Inflammatory macrophage treated with lipopolysaccharide for 1 hour (primary cell): ENCODE results near the gene LRRN2.
A peak's percentile ranks its signal among the peaks of the same experiment; 100 is the strongest.
"Not testable (repeated sequence)": the region's sequence is repeated elsewhere in the genome, so short reads cannot be mapped to it uniquely, and the experiment has no call there.

Experiments
- DNase-seq, 2 donors: peaks; one replicate each; pipeline ENCODE4 v3.0.0-alpha.2; 2020 to 2022

Gene LRRN2

GRCh38 chr1:204658295-204658694, 27.2 kb downstream of the LRRN2 start:
- DNase-seq = no peak

DNA sequence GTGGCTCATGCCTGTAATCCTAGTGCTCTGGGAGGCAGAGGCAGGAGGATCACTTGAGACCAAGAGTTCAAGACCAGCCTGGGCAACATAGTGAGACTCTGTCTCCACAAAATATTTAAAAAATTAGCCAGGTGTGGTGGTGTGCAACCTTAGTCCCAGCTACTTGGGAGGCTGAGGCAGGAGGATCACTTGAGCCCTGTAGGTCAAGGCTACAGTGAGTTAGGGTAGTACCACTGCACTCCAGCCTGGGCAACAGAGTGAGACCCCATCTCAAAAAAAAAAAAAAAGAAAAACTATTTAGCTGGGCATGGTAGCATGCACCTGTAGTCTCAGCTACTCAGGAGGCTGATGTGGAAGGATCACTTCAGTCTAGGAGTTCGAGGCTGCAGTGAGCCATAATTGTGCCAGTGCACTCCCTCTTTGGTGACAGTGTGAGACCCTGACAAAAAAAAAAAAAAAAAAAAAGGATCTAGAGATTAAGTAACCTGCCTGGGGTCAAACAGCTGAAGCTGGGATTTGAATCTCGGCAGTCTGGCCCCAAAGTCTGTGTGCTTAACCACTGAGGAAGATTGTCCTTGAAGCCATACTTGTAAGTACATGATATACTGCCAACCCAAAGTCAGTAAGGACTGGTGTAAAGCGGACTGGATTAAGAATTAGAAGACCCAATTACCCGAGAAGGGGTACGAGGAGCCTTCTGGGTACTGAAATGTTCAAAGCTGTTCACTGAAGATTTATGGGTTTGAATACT, 31.8 kb downstream of the LRRN2 start:
- DNase-seq = no peak

GRCh38 chr1:204652497-204652896, 33.0 kb downstream of the LRRN2 start:
- DNase-seq = no peak

DNA sequence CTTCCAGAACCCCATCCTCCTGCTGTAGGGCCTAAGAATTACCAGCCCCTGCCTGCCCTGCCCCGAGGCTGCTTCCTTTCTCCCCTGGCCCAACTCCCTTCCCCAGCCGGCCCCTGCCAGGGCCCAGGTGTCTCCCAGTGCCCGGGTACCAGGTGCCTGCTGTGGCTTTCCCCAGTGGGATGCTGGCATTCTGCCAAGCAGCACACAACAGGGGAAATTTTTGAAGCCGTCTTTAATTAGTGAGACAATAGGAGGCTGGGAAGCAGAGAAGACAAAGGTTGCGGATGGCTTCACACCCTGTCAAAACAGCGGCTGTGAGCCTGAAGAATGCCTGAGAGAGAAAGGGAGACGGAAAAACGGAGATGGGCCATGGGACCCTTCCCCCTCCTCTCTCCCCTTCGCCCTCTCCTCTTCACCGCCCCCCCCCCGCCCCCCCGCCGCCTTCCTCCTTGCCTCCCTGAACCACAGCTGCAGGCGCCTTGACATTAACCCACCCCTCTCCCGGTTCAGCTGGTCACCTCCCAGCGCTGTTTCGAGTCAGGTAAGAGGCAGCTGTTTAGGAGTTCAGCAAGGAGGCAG, 33.6 kb downstream of the LRRN2 start:
- no peak for DNase-seq

DNA sequence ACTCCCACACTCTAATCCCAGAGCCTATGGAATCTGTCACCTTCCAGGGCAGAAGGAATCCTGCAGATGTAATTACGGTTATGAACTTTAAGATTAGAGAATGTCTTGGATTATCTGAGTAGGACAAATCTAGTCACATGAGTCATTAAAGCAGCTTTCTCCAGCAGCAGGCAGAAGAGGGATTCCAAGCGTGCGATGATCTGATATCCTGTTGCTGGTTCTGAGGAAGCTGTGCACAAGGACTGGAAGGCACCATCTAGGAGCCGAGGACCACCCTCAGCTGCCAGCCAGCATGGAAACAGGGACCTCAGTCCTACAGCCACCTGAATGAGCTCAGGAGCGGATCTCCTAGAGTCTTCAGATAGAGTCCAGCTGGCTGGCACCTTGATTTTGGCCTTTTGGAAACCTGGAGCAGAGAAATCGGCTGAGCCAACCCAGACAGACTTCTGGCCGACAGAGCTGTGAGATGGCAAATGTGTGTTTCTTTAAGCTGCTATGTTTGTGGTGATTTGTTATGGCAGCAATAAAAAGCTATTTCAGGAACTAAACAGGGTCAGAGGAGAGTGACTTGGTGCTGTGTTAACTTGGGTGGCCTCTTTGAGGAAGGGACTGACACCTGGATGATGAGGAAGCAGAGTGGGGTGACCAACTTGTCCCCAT, 34.5 kb downstream of the LRRN2 start:
- DNase-seq = no peak

GRCh38 chr1:204649721-204650521, 35.6 kb downstream of the LRRN2 start:
- DNase-seq = no peak

DNA sequence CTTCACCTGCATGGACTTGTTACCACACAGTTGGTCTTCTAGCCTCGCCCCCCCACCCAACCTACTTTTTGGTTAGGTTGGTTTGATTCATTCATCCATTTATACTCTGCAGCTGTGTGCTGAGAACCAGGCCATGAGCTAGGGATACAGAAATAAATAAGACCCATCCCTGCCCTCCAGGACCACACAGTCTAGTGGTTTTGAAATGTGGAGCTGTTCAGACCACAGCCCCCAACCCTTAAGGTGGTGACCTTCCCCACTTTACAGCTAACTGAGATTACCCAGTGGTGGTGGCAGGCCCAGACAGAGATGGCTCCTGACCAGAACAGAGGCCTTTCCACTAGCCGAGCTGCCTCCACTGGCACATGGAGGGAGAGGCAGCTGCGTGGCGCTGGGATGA, 37.0 kb downstream of the LRRN2 start:
- DNase-seq = no peak

DNA sequence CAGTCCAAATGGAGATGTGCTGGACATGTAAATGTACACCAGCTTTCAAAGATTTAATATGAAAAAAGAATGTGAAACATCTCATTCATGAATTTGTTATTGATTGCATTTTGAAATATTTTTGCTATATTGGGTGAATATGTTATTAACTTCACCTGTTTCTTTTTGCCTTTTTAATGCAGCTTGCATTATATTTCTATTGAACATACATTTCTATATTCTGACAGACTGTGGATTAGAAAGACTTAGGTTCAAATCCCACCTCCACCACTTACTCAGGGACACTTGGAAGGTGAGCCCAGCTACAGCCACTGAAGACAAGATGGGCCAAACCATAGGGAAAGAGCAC, 37.8 kb downstream of the LRRN2 start:
- no peak for DNase-seq

DNA sequence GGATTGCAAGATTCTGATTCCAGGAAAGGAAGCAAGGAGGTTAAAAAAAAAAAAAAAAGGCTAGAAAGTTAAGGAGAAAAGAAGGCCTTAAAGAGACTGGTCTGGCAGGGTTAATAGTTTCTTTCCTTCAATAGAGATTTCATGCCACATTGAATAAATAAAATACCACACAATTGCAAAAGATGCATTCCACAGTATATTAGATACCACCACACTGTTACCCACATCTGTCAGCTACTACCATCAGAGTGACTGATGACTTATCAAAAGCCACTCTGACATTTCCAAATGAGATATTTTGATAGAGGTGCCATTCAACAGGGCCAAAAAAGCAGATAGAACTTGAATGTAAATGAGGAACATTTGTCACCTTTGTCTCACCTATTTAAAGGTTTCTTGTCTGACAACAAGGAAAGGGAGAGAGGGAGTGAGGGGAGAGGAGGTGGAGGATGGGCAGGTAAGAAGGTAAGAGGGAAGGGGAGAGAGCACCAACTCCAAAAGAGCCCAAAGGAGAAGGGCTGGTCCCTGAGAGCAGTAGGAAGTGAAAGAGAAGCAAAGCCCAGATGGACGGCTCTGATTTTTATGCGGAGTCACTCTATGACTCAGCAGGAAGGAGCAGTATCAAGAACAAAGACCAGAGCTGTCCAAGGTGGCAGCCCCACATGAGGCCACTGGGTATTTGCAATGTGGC, 38.3 kb downstream of the LRRN2 start:
- DNase-seq = peak; percentile 34 to 53

DNA sequence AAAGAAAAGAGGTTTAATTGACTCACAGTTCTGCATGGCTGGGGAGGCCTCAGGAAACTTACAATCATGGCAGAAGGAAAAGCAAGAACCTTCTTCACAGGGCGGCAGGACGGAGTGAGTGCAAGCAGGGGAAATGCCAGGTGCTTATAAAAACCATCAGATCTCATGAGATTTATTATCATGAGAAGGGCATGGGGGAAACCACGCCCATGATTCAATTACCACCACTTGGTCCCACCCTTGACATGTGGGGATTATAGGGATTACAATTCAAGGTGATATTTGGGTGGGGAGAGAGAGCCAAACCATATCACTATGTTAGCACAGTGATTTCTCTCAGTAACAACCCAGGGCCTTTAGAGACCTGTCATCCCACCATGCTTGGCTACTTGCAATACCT, 39.9 kb downstream of the LRRN2 start:
- DNase-seq = no peak

DNA sequence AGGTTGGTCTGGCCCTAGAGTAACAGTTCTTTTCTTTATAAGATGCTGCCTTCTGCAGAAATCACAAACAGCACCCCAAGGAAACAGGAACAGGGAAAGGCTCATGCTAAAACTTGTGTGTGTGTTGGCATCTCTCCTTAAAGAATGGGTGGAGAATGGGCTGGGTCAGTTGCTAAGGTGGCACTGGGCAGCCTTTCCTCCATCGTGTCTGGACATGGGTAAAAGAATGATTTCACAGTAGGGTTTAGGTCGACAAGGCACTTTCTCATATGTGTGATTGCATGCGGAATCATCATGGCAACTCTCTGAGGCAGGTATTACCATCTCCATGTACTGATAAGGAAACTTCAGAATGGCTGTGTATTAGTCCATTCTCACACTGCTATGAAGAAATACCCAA, 40.3 kb downstream of the LRRN2 start:
- DNase-seq = no peak

GRCh38 chr1:204643503-204643902, 42.0 kb downstream of the LRRN2 start:
- DNase-seq = no peak

GRCh38 chr1:204641936-204642335, 43.6 kb downstream of the LRRN2 start:
- no peak for DNase-seq

GRCh38 chr1:204641455-204641854, 44.1 kb downstream of the LRRN2 start:
- no peak for DNase-seq

DNA sequence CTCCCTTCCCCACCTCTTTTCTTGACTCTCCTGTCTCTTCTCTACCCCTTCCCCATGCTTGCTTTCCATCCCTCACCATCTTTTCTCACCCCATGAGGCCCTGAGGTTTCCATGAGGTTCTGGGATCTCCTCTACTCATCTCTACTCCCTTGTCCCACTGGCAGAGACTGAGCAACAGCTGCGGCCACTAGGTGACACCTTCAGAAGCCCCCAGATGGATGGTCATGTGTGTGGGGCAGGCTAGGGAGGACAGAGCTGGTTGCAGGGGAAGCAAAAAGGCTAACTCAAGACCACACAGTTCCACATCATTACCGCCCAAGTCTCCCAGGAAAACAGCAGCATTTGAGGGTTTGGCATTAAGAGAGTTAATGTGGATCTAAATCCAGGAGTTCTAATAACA, 45.0 kb downstream of the LRRN2 start:
- DNase-seq = no peak

- no peak for DNase-seq
Observed at GRCh38 chr1:204634260-204634910, 51.2 kb downstream of the LRRN2 start.

DNA sequence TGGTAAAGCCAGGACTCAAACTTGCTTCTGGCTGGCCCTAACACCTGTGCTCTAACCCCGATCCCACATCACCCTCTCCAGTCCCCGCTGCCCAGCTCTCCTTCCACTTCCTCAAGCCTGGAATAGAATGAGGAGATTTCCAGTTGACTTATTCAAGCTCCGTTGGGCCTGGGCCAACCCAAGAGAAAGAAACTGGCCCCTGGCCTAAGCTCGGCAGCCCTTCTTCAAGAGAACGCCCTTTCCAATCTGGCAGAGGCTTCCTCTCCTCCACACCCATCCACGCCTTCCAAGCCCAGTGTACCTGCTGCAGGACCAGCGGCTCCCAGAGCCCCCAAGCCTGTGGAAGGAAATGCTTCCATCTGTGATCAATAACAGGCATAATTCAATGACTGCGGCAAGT, 51.9 kb downstream of the LRRN2 start:
- DNase-seq = no peak

GRCh38 chr1:204630132-204630905, 55.2 kb downstream of the LRRN2 start:
- DNase-seq = no peak

- not testable (repeated sequence) for DNase-seq
Observed at GRCh38 chr1:204629459-204629858, 56.1 kb downstream of the LRRN2 start.

DNA sequence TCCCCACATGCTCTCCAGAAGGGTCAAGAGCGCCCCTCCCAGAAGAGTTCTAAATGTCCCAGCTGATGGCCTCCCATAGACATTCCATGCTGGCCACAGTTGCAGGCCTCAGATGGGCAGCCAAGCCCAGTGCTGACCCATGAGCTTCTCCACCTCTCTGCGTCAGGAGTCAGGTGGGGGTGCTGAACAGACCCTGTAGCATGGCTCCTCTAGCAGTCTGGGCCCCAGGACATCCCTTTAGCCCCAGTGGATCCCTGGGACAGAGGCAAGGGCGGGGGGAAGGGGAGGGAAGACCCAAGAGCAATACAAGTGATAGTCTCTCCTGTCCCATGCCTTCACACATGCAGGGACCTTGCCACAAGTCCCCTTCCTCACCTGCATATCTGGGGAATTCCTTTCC, 56.7 kb downstream of the LRRN2 start:
- no peak for DNase-seq

DNA sequence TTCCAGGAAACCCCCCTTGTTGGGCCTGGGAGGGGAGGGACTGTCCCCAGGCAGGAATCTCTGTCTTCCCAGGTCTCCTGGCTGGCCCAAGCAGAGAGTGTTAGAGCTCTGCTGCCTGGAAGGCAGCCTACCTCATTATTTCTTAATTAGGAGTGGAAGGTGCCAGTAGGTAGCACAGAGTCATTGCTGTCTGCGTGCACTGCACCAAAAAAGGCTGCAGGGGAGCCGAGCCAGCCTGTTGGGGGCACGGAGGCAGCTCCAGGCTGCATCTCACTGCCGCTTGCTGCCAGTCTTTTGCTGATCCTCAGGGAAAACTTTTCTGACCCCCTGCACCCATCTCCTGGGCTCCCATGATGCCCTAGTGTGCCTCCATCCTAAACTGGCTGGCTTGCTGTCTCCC, 58.1 kb downstream of the LRRN2 start:
- no peak for DNase-seq

DNA sequence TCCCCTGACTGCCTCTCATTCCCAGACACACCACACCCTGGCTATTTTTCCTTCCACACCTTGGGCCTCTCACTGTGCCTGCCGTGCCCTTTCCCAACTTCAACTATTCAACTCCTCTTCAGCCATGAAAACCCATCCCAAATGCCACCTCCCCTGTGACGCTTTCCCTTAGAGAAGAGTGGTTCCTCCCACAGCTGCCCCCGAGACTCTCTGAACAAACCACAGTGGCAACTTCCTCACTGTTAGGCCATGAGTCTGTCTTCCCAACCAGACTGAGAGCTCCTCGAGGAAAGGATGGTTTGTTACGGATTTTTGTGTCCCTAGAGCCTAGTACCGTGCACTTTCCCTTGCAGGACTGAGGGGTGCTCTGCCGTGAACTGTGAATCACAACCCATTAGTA, 59.2 kb downstream of the LRRN2 start:
- peak; percentile 11 to 26 for DNase-seq
